ENCODE data around the gene TFB1M.

The TFB1M gene

GRCh38 chr6:155297669-155298068 lies 16.6 kb downstream of the TFB1M start:
- no peak for DNase-seq (ENCODE audit: low spot score)

- no peak for DNase-seq (ENCODE audit: low spot score)
These were observed 21.6 kb downstream of the TFB1M start for GRCh38 chr6:155292711-155293110.

- no peak for DNase-seq (ENCODE audit: low spot score)
These were observed 23.0 kb downstream of the TFB1M start for GRCh38 chr6:155291291-155291690.

GRCh38 chr6:155290491-155290890 lies 23.8 kb downstream of the TFB1M start:
- no peak for DNase-seq (ENCODE audit: low spot score)

- no peak for DNase-seq (ENCODE audit: low spot score)
These were observed 26.5 kb downstream of the TFB1M start for GRCh38 chr6:155287762-155288161.

- no peak for DNase-seq (ENCODE audit: low spot score)
These were observed 29.5 kb downstream of the TFB1M start for GRCh38 chr6:155284775-155285174.

- no peak for DNase-seq (ENCODE audit: low spot score)
These were observed 35.8 kb downstream of the TFB1M start for GRCh38 chr6:155278319-155279049.

GRCh38 chr6:155276638-155277037 lies 37.6 kb downstream of the TFB1M start:
- DNase-seq (ENCODE audit: low spot score) = no peak

GRCh38 chr6:155275808-155276480 lies 38.3 kb downstream of the TFB1M start:
- no peak for DNase-seq (ENCODE audit: low spot score)

- peak; percentile 20 for DNase-seq (ENCODE audit: low spot score)
These were observed 39.8 kb downstream of the TFB1M start for GRCh38 chr6:155274533-155274932.

- peak; percentile 2 for DNase-seq (ENCODE audit: low spot score)
These were observed 40.2 kb downstream of the TFB1M start for GRCh38 chr6:155274106-155274505.

- peak; percentile 68 for DNase-seq (ENCODE audit: low spot score)
These were observed 40.9 kb downstream of the TFB1M start for GRCh38 chr6:155273431-155273830.

GRCh38 chr6:155272353-155273232 lies 41.7 kb downstream of the TFB1M start:
- peak; percentile 24 for DNase-seq (ENCODE audit: low spot score)

GRCh38 chr6:155271145-155271544 lies 43.1 kb downstream of the TFB1M start:
- DNase-seq (ENCODE audit: low spot score) = no peak

- DNase-seq (ENCODE audit: low spot score) = no peak
These were observed 43.7 kb downstream of the TFB1M start for GRCh38 chr6:155270561-155271091.

- no peak for DNase-seq (ENCODE audit: low spot score)
These were observed 44.5 kb downstream of the TFB1M start for GRCh38 chr6:155269765-155270164.

- DNase-seq (ENCODE audit: low spot score) = peak; percentile 26
These were observed 46.0 kb downstream of the TFB1M start for GRCh38 chr6:155268088-155268867.

GRCh38 chr6:155267411-155267810 lies 46.9 kb downstream of the TFB1M start:
- DNase-seq (ENCODE audit: low spot score) = no peak

GRCh38 chr6:155265843-155266535 lies 48.3 kb downstream of the TFB1M start:
- peak; percentile 14 for DNase-seq (ENCODE audit: low spot score)

GRCh38 chr6:155264693-155265320 lies 49.5 kb downstream of the TFB1M start:
- DNase-seq (ENCODE audit: low spot score) = peak; percentile 60

All from GM03348 (cell line).